Myocyte (in vitro differentiated cells): Measurements from ENCODE around the gene POLR1D. TPM values are rescaled to one million over a fixed set of nuclear protein-coding genes. Genes with fewer than 3 reads are reported as not detected.

Source experiments
- DNase-seq: peaks from one replicate; pipeline ENCODE4 v3.0.0-alpha.2; 2012; ENCODE audit warnings: low read depth
- polyA plus RNA-seq: library from polyadenylated mRNA; unstranded; fragments of >200 nt; gene quantifications from one replicate; pipeline ENCODE4 v1.2.1, GENCODE V29; 2012; ENCODE audit warnings: missing spikeins
- total RNA-seq: library from RNA; depleted of rRNA; stranded (reverse); fragments of >200 nt; gene quantifications from 2 replicates; pipeline ENCODE4 v1.2.3, GENCODE V29; 2014

The POLR1D gene, protein sequence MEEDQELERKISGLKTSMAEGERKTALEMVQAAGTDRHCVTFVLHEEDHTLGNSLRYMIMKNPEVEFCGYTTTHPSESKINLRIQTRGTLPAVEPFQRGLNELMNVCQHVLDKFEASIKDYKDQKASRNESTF
- total RNA-seq = 93.6 and 112 TPM in 2 replicates
- 74.7 TPM for polyA plus RNA-seq

GRCh38 chr13:27621366-27622101 is at the start of gene POLR1D:
Gene POLR1D, plus strand, starts transcription at chr13:27621892. Its CDS starts 92 bp downstream, at chr13:27621984.
- DNase-seq = peak; percentile 79

- DNase-seq = no peak
These were observed 49.3 kb upstream of the POLR1D start for GRCh38 chr13:27572234-27572901.

DNA sequence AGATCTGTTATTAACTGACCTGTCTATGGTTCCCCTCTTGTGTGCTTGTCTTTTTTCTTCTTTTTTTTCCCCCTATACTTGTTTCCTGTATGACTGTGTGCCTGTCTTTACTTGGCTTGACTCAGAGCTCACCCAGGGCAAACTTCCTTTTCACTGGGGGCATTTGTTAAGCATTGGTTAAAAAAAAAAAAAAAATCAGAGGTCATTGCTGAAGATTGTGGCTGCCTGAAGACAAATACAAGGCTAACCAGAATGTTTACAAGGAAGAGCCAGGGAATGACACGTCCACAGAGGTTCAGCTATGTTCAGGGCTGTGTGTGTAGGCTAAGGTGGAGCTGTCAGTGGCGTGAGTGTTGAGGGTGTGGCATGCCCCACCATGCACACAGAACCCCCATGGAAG is 48.4 kb upstream of the POLR1D start:
- DNase-seq = no peak

GRCh38 chr13:27574661-27575060 is 47.0 kb upstream of the POLR1D start:
- no peak for DNase-seq

- peak; percentile 26 for DNase-seq
These were observed 43.3 kb upstream of the POLR1D start for GRCh38 chr13:27578121-27579030.

- DNase-seq = peak; percentile 23
These were observed 38.0 kb upstream of the POLR1D start for GRCh38 chr13:27583645-27584044.

DNA sequence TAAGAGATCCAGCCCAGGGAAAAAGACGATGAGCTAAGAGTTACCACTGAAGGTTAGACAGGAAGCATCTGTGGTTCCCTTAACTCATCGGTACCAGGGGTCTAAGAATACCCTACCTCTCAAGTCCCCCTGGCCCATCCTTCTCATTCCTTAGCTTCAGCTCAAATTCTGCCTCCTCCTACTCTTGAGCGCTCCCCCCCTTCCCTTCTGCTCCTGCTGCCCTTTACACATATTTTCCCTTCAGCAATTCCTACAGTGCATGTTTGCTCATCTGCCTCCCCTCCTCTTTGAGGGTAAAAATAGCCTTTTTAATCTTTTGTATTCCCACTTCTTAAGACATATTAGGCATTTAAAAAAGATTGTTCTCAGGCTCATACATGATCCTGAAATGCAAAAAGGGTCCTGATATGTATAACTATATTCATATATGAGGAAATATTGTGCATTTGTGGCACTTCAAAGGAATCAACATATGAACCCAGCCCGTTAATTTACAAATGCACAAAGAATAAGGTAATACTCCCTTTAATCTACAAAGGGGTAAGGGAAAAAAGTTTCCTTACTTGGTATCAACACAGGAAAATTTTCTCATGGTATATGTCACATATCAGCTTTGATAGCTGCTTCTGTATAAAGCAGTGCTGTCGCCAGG is 34.5 kb upstream of the POLR1D start:
- no peak for DNase-seq

DNA sequence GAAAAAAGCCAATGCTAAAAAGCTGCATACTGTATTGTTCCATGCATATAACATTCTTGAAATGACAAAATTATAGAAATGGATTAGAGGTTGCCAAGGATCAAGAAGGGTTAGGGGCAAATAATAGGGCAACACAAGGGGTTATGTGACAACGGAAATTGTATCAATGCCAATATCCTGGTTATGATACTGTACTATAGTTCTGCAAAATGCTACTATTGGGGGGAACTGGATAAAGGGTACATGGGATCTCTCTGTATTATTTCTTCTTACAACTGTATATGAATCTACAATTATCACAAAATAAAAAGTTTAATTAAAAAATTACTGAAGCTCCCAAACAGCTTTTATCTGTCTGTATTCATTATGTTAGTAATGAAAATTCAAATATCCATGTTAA is 33.3 kb upstream of the POLR1D start:
- no peak for DNase-seq

- no peak for DNase-seq
These were observed 28.8 kb upstream of the POLR1D start for GRCh38 chr13:27592865-27593264.

- no peak for DNase-seq
These were observed 28.4 kb upstream of the POLR1D start for GRCh38 chr13:27593267-27593666.

- no peak for DNase-seq
These were observed 26.5 kb upstream of the POLR1D start for GRCh38 chr13:27595055-27595811.

- no peak for DNase-seq
These were observed 22.6 kb upstream of the POLR1D start for GRCh38 chr13:27599096-27599495.

DNA sequence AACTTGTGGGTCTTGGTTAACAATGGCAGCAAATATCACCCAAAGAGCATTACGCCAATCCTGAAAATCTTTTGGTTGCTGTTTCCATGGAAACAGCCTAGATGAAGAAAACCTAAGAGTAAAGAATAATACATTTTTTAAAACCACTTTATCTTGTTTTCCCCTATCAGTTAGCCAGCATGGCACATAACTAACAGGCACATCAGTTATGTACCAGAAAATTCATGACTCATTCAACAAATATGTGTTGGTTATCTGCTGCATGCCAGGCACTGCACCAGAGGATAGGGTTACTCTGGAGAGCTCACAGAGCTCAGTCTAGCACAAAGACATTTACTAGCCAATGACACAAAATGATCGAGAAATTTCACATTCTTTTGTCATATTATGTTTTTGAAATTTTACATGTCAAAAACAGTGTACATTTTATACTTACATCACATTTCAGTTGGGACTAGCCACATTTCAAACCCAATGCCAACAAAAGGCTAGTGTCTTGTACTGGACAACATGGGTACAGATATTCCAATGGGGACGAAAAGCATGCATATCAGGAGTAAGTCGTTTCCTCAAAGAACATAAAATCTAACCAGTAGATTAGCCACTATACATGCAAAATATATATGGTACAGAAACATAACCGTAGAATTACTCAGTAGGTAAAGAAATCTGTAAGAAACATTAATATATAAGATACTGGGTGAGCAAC is 21.7 kb upstream of the POLR1D start:
- peak; percentile 85 for DNase-seq

- DNase-seq = no peak
These were observed 21.0 kb upstream of the POLR1D start for GRCh38 chr13:27600711-27601110.

- DNase-seq = no peak
These were observed 20.5 kb upstream of the POLR1D start for GRCh38 chr13:27601208-27601607.

- no peak for DNase-seq
These were observed 19.9 kb upstream of the POLR1D start for GRCh38 chr13:27601803-27602202.

DNA sequence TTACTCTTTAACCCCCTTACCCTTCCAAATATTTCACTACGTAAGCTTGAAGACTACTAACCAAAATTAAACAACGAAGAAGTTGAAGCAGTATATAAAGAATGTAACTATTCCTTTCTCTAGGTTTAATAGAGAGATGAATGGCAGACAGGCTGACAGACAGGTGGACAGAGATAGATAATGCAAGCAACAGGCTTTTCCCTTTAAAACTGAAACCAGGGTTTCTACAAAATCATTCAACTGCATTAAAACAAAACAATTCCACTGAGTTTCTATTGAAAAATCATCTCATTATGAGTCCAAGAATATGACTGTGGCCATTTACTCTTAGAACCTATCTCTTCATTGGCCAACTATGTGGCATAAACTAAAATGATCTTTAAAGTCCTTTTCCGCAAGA is 16.6 kb upstream of the POLR1D start:
- DNase-seq = no peak

GRCh38 chr13:27605610-27606200 is 16.0 kb upstream of the POLR1D start:
- no peak for DNase-seq

- DNase-seq = peak; percentile 56
These were observed 14.6 kb upstream of the POLR1D start for GRCh38 chr13:27607125-27607524.
